WTC11 (cell line): Measurements from ENCODE around the gene XPOT. TPM values are rescaled to one million over a fixed set of nuclear protein-coding genes. Genes with fewer than 3 reads are reported as not detected.

Experiments used
- AFF4 ChIP-seq: sonication (generic); formaldehyde crosslinking; IDR thresholded peaks from 2 replicates; pipeline ENCODE4 v1.8.1; 2023; ENCODE audit warnings: mild to moderate bottlenecking, missing genetic modification reagents, borderline replicate concordance
- ATF2 ChIP-seq: sonication (generic); formaldehyde crosslinking; IDR thresholded peaks from 2 replicates; pipeline ENCODE4 v1.8.1; 2022; ENCODE audit warnings: low read depth, missing genetic modification reagents, borderline replicate concordance
- E2F1 ChIP-seq: sonication (generic); formaldehyde crosslinking; IDR thresholded peaks from 2 replicates; pipeline ENCODE4 v1.8.0; 2022; ENCODE audit warnings: mild to moderate bottlenecking, missing genetic modification reagents
- ELF4 ChIP-seq: sonication (generic); formaldehyde crosslinking; IDR thresholded peaks from 2 replicates; pipeline ENCODE4 v1.8.1; 2022; ENCODE audit warnings: low read depth, mild to moderate bottlenecking, moderate library complexity, missing genetic modification reagents
- EMX1 ChIP-seq: fragments of 250-450 bp; sonication (Bioruptor Pico); IDR thresholded peaks from 2 replicates; pipeline ENCODE4 v1.8.0; 2021; ENCODE audit warnings: mild to moderate bottlenecking
- ERG ChIP-seq: fragments of 250-450 bp; sonication (Bioruptor Pico); IDR thresholded peaks from 2 replicates; pipeline ENCODE4 v1.8.0; 2021; ENCODE audit warnings: mild to moderate bottlenecking
- FOXJ3 ChIP-seq: sonication (generic); formaldehyde crosslinking; IDR thresholded peaks from 2 replicates; pipeline ENCODE4 v1.9.0; 2021; ENCODE audit warnings: missing genetic modification reagents, mild to moderate bottlenecking, borderline replicate concordance
- GABPB1 ChIP-seq: sonication (generic); formaldehyde crosslinking; IDR thresholded peaks from 2 replicates; pipeline ENCODE4 v1.8.1; 2023; ENCODE audit warnings: mild to moderate bottlenecking, missing genetic modification reagents
- GRHL2 ChIP-seq: fragments of 250-450 bp; sonication (Bioruptor Pico); IDR thresholded peaks from 2 replicates; pipeline ENCODE4 v1.8.0; 2022; ENCODE audit warnings: mild to moderate bottlenecking, moderate library complexity; ENCODE audit not compliant: insufficient replicate concordance, severe bottlenecking
- GTF2I ChIP-seq: fragments of 250-450 bp; sonication (Bioruptor Pico); conservative IDR thresholded peaks from 2 replicates; pipeline ENCODE4 v1.4.0; 2021; ENCODE audit warnings: mild to moderate bottlenecking
- HMGA2 ChIP-seq: fragments of 250-450 bp; sonication (Bioruptor Pico); IDR thresholded peaks from 2 replicates; pipeline ENCODE4 v1.4.0; 2021; ENCODE audit warnings: mild to moderate bottlenecking, moderate library complexity
- JAZF1 ChIP-seq: fragments of 250-450 bp; sonication (Bioruptor Pico); IDR thresholded peaks from 2 replicates; pipeline ENCODE4 v1.9.0; 2021; ENCODE audit warnings: moderate library complexity, mild to moderate bottlenecking, inconsistent platforms
- JUN ChIP-seq: sonication (generic); formaldehyde crosslinking; IDR thresholded peaks from 2 replicates; pipeline ENCODE4 v1.8.0; 2023; ENCODE audit warnings: mild to moderate bottlenecking, missing genetic modification reagents
- MLX ChIP-seq: sonication (generic); formaldehyde crosslinking; IDR thresholded peaks from 2 replicates; pipeline ENCODE4 v1.8.1; 2023; ENCODE audit warnings: mild to moderate bottlenecking, missing genetic modification reagents, moderate library complexity
- NR3C1 ChIP-seq: sonication (generic); formaldehyde crosslinking; conservative IDR thresholded peaks from 2 replicates; pipeline ENCODE4 v1.8.1; 2023; ENCODE audit warnings: low read depth, mild to moderate bottlenecking, missing genetic modification reagents
- RELA ChIP-seq: sonication (generic); formaldehyde crosslinking; IDR thresholded peaks from 2 replicates; pipeline ENCODE4 v1.8.1; 2022; ENCODE audit warnings: missing genetic modification reagents, mild to moderate bottlenecking, borderline replicate concordance
- STAT6 ChIP-seq: sonication (generic); formaldehyde crosslinking; conservative IDR thresholded peaks from 2 replicates; pipeline ENCODE4 v1.8.1; 2023; ENCODE audit warnings: mild to moderate bottlenecking, low read depth, missing genetic modification reagents, moderate library complexity
- TCF7 ChIP-seq: sonication (generic); formaldehyde crosslinking; IDR thresholded peaks from 2 replicates; pipeline ENCODE4 v1.8.0; 2022; ENCODE audit warnings: mild to moderate bottlenecking, low read depth, missing genetic modification reagents, moderate library complexity
- TEAD1 ChIP-seq: sonication (generic); formaldehyde crosslinking; IDR thresholded peaks from 2 replicates; pipeline ENCODE4 v1.8.0; 2022; ENCODE audit warnings: mild to moderate bottlenecking, missing genetic modification reagents
- TEAD4 ChIP-seq: sonication (generic); formaldehyde crosslinking; IDR thresholded peaks from 2 replicates; pipeline ENCODE4 v1.8.0; 2022; ENCODE audit warnings: mild to moderate bottlenecking, missing genetic modification reagents
- USF1 ChIP-seq: sonication (generic); formaldehyde crosslinking; IDR thresholded peaks from 2 replicates; pipeline ENCODE4 v1.8.0; 2022; ENCODE audit warnings: mild to moderate bottlenecking, missing genetic modification reagents
- ZNF232 ChIP-seq: sonication (generic); formaldehyde crosslinking; IDR thresholded peaks from 2 replicates; pipeline ENCODE4 v1.8.0; 2022; ENCODE audit warnings: mild to moderate bottlenecking, missing genetic modification reagents
- ZNF416 ChIP-seq: fragments of 250-450 bp; sonication (Bioruptor Pico); IDR thresholded peaks from 2 replicates; pipeline ENCODE4 v1.9.0; 2021; ENCODE audit warnings: mild to moderate bottlenecking, inconsistent platforms
- ZNF671 ChIP-seq: fragments of 250-450 bp; sonication (Bioruptor Pico); IDR thresholded peaks from 2 replicates; pipeline ENCODE4 v1.8.0; 2021; ENCODE audit warnings: mild to moderate bottlenecking
- total RNA-seq: library from RNA; stranded (reverse); gene quantifications from 3 replicates; pipeline ENCODE4 v1.2.3, GENCODE V29; 2021

The XPOT gene
- total RNA-seq, 1 experiment from 2014 or later: 134 TPM

- TF ChIP-seq STAT6 (no peak), RELA (CRISPR knock-in tag) (no peak), ELF4 (CRISPR knock-in tag) (no peak), ZNF416 (CRISPR knock-in tag) (no peak), E2F1 (CRISPR knock-in tag) (0 out of 2 replicates have a peak, but pooled peaks have one; percentile 25), MLX (CRISPR knock-in tag) (0 out of 2 replicates have a peak, but pooled peaks have one; percentile 25), GTF2I (CRISPR knock-in tag) (no peak), ZNF671 (CRISPR knock-in tag) (peak; percentile 62; the same call in 1 of the 2 replicates), FOXJ3 (CRISPR knock-in tag) (no peak), GABPB1 (CRISPR knock-in tag) (peak; percentile 100), JAZF1 (no peak), JUN (CRISPR knock-in tag) (no peak), TEAD4 (CRISPR knock-in tag) (0 out of 2 replicates have a peak, but pooled peaks have one; percentile 14), ZNF232 (CRISPR knock-in tag) (peak; percentile 36; the same call in 1 of the 2 replicates), EMX1 (peak; percentile 31; the same call in 1 of the 2 replicates), NR3C1 (no peak), GRHL2 (CRISPR knock-in tag) (no peak), AFF4 (no peak; the same call in 1 of the 2 replicates), TCF7 (CRISPR knock-in tag) (0 out of 2 replicates have a peak, but pooled peaks have one; percentile 31), HMGA2 (CRISPR knock-in tag) (no peak), ATF2 (no peak), ERG (CRISPR knock-in tag) (no peak), TEAD1 (CRISPR knock-in tag) (peak; percentile 22; the same call in 1 of the 2 replicates), USF1 (CRISPR knock-in tag) (peak; percentile 23; the same call in 1 of the 2 replicates)
Measured at GRCh38 chr12:64404470-64405256, 471 bp downstream of the XPOT start (continued).
